Left lung (tissue), 10 donors: ENCODE data around the gene TNFRSF19. TPM values are rescaled to one million over a fixed set of nuclear protein-coding genes. Genes with fewer than 3 reads are reported as not detected.

Experiments used
- ATAC-seq: fragments of 200-7000 bp; cut with Tn5 transposase; one replicate; pipeline ENCODE4 v1.9.1; 2020; ENCODE audit warnings: moderate library complexity
- DNase-seq, 4 donors: peaks; one replicate each; pipeline ENCODE4 v3.0.0-alpha.2; 2013 to 2020
- H3K27ac ChIP-seq, 2 donors: fragments of 200-600 bp; sonication (generic) in 1 of 2; one replicate each; pipeline versions ENCODE4 v1.5.0 to v1.8.0; 2020 to 2021
- H3K27me3 ChIP-seq, 2 donors: fragments of 200-600 bp; sonication (generic) in 1 of 2; one replicate each; pipeline versions ENCODE4 v1.5.0 to v1.8.0; 2020 to 2021
- H3K36me3 ChIP-seq, 2 donors: fragments of 200-600 bp; sonication (generic) in 1 of 2; one replicate each; pipeline versions ENCODE4 v1.5.0 to v1.8.0; 2020 to 2021
- H3K4me1 ChIP-seq, 2 donors: fragments of 200-600 bp; one replicate each; pipeline ENCODE4 v1.8.0; 2021
- H3K4me3 ChIP-seq, 2 donors: fragments of 200-600 bp; sonication (generic) in 1 of 2; one replicate each; pipeline versions ENCODE4 v1.5.0 to v1.8.0; 2020 to 2021; ENCODE audit warnings: mild to moderate bottlenecking in 1 of 2
- H3K9me3 ChIP-seq, 2 donors: fragments of 200-600 bp; sonication (generic) in 1 of 2; one replicate each; pipeline versions ENCODE4 v1.5.0 to v1.8.0; 2020 to 2021
- CTCF ChIP-seq, 2 donors: fragments of 200-600 bp; sonication (generic) in 1 of 2; IDR thresholded peaks; one replicate each; pipeline versions ENCODE4 v1.5.0 to v1.8.0; 2021; ENCODE audit warnings: antibody characterized with exemption in 2 of 2
- intact Hi-C, 2 donors: fragments of 100-400 bp; cut with DNase I; formaldehyde crosslinking; loops; one replicate each; pipeline versions ENCODE4 v1.11.2 to v1.14.2; 2022
- polyA plus RNA-seq, 6 donors: library from polyadenylated mRNA; unstranded; fragments of 120-200 nt; gene quantifications; one replicate each; pipeline ENCODE4 v1.2.1, GENCODE V29; 2013; ENCODE audit not compliant: insufficient read length in 6 of 6
- total RNA-seq, 2 donors: library from RNA; stranded (reverse); fragmentation: NEBNext Ultra II Directional; extraction: Animal tissue kit (Norgen Biotek cat#: 25700); gene quantifications; one replicate each; pipeline ENCODE4 v1.2.1, GENCODE V29; 2021
- donor health status: DM: no; HTN: yes; CAD: no.
- donor health status: DM: no; HTN: no; CAD: no.

TNFRSF19 gene
- total and polyA plus RNA-seq, 8 donors, result 28.1 to 97.1 (median 87.5) TPM

DNA sequence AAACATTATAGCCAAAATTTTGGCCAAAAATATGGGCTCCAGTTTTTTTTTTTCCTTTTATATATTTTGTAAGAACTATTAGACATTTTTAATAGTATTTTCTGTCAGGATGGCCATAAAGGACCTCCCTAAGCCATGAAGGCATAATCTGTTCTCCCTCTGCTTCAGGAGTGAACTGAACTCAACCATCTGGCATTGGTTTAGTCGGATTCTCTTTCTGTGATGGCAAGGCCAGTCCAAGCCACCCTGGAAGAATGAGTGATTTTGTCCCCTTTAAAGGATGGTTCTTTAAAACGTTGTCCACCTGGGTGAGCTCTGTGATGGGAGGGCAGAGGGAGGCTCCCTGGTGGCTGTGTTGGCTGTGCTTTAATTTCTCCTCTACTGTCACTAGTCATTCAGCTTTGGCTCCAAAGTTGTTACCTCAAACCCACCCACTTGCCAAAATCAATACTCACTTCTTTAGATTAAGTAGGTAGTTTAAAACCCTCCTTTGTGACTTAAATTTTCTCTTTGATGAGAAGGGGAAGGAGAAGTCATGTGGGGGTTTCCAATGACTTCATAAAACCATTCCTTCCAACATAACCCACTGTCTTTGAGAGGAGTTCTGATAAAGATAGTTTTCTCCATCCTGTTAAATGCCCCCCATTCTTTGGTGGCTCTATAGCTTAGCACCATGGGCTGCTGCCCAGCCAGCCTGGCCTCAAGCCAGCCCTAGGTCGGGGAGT is 4.4 kb downstream of the TNFRSF19 start:
- ATAC-seq, result no peak
- no peak overlapping the region for H3K27ac ChIP-seq
- DNase-seq, result no peak
- intact Hi-C loops, result no loop called here
- peaks cover 0 to 1% of the 10 kb centered on the region in 2 donors for H3K4me1 ChIP-seq
- H3K4me3 ChIP-seq, result no peak overlapping the region
- H3K27me3 ChIP-seq, result peaks cover 0 to 26% of the 10 kb centered on the region in 2 donors
- no peaks in the 10 kb centered on the region for H3K9me3 ChIP-seq
- no peak for TF ChIP-seq CTCF (IDR thresholded peaks at IDR 0.05)
- H3K36me3 ChIP-seq, result no peaks in the 10 kb centered on the region

DNA sequence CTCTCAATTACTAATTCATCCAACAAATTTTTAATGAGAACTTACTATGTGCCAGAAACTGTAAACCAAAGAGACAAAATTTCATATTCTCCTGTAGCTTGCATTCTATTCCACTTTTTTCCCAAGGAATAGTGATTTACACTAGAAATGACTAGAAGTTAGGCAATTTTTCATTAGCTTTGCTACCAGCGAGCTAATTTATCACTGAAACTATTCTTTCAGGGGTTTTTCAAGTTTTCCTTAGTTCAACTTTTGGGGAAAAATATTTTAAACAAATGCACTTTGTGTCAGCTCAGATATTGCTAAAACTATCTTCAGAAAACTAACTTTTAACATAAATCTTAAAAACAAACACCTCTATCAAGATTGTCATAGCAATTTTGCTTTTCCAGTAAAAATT is 5.4 kb downstream of the TNFRSF19 start:
- intact Hi-C loops, result no loop called here

GRCh38 chr13:23578411-23579071 is 8.3 kb downstream of the TNFRSF19 start:
- Histone ChIP-seq H3K9me3 (no peaks in the 10 kb centered on the region), H3K4me3 (peak overlapping the region; percentile 73 to 97), H3K4me1 (peaks cover 4 to 11% of the 10 kb centered on the region in 2 donors), H3K36me3 (no peaks in the 10 kb centered on the region), H3K27ac (peak overlapping the region; percentile 83 to 92), H3K27me3 (peaks cover 0 to 26% of the 10 kb centered on the region in 2 donors)
- peak; percentile 47 to 64 for TF ChIP-seq CTCF (IDR thresholded peaks at IDR 0.05)
- intact Hi-C loops, result no loop called here
- ATAC-seq (peak; percentile 85), DNase-seq (peak in 3 of 4 donors; percentile 80 to 96 (median 86))

More for the DNA sequence above, 5.4 kb downstream of the TNFRSF19 start:
- DNase-seq, result no peak
- Histone ChIP-seq H3K36me3 (no peaks in the 10 kb centered on the region), H3K4me3 (no peak overlapping the region), H3K27me3 (peaks cover 0 to 29% of the 10 kb centered on the region in 2 donors), H3K9me3 (no peaks in the 10 kb centered on the region), H3K4me1 (peaks cover 0 to 11% of the 10 kb centered on the region in 2 donors), H3K27ac (no peak overlapping the region)
- no peak for TF ChIP-seq CTCF (IDR thresholded peaks at IDR 0.05)
- no peak for ATAC-seq

- Histone ChIP-seq H3K36me3 (no peaks in the 10 kb centered on the region), H3K27me3 (peaks cover 0 to 26% of the 10 kb centered on the region in 2 donors), H3K9me3 (no peaks in the 10 kb centered on the region), H3K4me1 (peaks cover 4 to 11% of the 10 kb centered on the region in 2 donors), H3K4me3 (peak overlapping the region; percentile 73 to 97), H3K27ac (peak overlapping the region; percentile 83 to 92)
- TF ChIP-seq CTCF (IDR thresholded peaks at IDR 0.05), result no peak
- DNase-seq (peak; percentile 95 to 99 (median 96)), ATAC-seq (peak; percentile 99)
- intact Hi-C loops, result no loop called here
Observed at GRCh38 chr13:23579072-23579895, 9.1 kb downstream of the TNFRSF19 start.
